GM12873 (cell line): ENCODE measurements around the gene PVRIG.

Source experiments
- TF ChIP-seq, protein P1 (sequence below): IDR thresholded peaks from 2 replicates; pipeline ENCODE4 v1.5.1; 2012; ENCODE audit warnings: low read depth, mild to moderate bottlenecking, moderate library complexity, low read length, control low read depth; ENCODE audit not compliant: insufficient read depth; ENCODE audit errors: missing control alignments

PVRIG gene

DNA sequence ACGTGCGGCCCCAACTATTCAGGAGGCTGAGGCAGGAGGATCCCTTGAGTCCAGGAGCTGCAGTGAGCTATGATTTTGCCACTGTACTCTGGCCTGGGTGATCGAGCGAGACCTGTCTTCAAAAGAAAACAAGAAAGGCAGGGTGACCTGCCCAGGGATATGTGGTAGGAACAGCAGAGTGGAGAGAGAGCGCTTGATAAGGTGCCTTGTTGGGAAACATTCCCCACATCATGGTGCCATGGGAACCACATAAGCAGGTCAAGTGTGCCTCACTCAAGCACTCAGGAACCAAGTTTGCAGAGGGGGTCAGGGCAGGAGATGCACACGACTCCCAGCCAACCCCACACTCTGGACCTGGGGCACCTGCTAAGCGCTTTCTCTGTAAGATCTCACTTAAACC lies 37.3 kb downstream of the PVRIG start:
- TF ChIP-seq, protein P1, sequence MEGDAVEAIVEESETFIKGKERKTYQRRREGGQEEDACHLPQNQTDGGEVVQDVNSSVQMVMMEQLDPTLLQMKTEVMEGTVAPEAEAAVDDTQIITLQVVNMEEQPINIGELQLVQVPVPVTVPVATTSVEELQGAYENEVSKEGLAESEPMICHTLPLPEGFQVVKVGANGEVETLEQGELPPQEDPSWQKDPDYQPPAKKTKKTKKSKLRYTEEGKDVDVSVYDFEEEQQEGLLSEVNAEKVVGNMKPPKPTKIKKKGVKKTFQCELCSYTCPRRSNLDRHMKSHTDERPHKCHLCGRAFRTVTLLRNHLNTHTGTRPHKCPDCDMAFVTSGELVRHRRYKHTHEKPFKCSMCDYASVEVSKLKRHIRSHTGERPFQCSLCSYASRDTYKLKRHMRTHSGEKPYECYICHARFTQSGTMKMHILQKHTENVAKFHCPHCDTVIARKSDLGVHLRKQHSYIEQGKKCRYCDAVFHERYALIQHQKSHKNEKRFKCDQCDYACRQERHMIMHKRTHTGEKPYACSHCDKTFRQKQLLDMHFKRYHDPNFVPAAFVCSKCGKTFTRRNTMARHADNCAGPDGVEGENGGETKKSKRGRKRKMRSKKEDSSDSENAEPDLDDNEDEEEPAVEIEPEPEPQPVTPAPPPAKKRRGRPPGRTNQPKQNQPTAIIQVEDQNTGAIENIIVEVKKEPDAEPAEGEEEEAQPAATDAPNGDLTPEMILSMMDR: no peak

DNA sequence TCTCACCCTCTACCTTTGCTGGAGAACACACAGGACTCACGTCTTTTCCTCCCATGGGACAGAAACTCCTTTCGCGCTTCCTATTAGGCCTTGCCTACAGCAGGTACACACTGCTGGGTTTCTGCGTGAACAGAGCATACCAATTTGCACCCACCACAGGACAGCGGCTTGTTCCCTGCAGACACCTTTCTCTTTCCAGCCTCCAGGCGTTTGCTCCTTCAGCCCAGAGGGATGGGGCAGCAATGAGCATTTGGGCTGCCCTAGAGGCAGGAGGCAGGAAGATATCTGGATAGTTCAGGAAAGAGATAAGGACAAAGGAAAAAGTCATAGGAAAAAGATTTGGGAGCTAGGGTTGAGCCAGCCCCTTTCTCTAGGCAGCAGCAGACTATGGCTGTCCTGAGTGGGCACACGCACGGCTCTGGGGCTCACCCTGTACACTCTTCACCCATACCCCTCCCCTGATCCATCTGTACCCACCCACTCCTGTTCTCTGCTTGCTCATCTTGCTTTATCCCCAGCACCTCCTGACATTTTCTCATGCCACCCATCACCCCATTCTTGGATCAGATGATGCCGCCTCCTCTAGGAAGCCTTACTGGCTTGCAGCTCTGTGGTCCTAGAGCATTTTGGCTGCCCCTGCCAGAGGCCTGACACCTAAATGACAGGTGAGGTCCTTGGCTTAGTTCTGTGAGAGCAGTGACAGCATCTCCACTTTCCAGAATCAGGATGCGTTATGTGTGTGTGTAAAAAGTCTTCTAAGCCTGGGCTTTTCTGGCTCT lies 47.0 kb downstream of the PVRIG start:
- TF ChIP-seq, protein P1: no peak

DNA sequence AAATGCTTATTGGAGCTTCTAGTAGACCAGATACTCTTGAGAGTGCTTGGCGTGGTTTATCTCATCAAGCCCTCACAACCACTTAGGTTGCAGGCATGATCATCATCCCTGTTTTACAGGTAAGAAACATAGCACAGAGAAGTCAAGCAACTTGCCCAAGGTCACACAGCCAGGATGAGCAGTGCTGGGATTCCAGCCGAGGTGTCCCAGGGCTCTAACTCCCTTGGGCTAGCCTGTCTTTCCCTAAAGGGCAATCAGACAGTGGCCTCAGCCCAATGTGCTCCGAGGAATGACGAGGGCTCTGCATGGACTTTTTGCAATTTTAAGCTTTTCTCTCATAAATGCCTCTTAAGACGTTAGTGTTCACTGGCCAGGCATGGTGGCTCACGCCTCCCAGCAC lies 47.9 kb downstream of the PVRIG start:
- TF ChIP-seq, protein P1: no peak
